Activated naive CD4-positive, alpha-beta T cell treated with anti-CD3 and anti-CD28 coated beads, Interleukin-2, amount 50 U/mL, for 72 hours (primary cell): ENCODE results near the gene THUMPD3. TPM values are rescaled to one million over a fixed set of nuclear protein-coding genes. Genes with fewer than 3 reads are reported as not detected.
A peak's percentile ranks its signal among the peaks of the same experiment; 100 is the strongest.

ENCODE experiments used
- ATAC-seq, 2 donors: fragments of 150-1000 bp; cut with Tn5 transposase; 2 replicates each; pipeline ENCODE4 v1.10.0; 2021; ENCODE audit warnings: mild to moderate bottlenecking in 2 of 2, moderate library complexity in 2 of 2
- DNase-seq, 2 donors: peaks; one replicate each; pipeline ENCODE4 v3.0.0; 2021 to 2022; ENCODE audit warnings: low spot score in 2 of 2
- H3K27ac Mint-ChIP-seq, 2 donors: one replicate each; pipeline ENCODE4 v1.8.0; 2022; ENCODE audit warnings: mild to moderate bottlenecking in 2 of 2, mixed read lengths in 2 of 2
- H3K36me3 Mint-ChIP-seq, 2 donors: one replicate each; pipeline ENCODE4 v1.8.0; 2022; ENCODE audit warnings: mixed read lengths in 2 of 2
- H3K9me3 Mint-ChIP-seq, 2 donors: one replicate each; pipeline ENCODE4 v1.8.0; 2022; ENCODE audit warnings: mixed read lengths in 2 of 2
- total RNA-seq, 2 donors: library from RNA; stranded (reverse); gene quantifications; one replicate each; pipeline ENCODE4 v1.2.3, GENCODE V29; 2022

Gene THUMPD3
- total RNA-seq, 2 donors from 2014 or later = 61.6 to 62.0 TPM

DNA sequence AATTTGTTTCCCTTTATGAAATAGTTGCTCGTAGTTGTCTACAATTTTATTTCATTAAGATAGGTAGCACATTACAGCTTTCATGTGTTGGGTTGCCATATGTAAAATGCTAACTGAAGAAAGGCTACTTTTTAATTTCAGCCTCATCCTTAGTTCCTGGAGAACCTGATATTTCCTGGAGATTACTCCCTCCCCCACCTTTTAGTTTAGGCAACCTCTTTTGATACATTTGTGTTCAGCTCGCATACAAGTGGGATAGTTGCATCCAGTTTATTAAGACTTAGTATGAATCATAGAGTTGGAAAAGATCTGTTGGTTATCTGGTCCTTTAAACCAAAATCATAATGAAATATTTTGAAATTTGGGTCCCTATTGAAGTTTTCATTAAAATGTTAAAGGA lies 40.6 kb downstream of the THUMPD3 start:
- no peaks in the 10 kb centered on the region for H3K9me3 Mint-ChIP-seq
- DNase-seq = no peak
- no peak for ATAC-seq
- H3K36me3 Mint-ChIP-seq = peaks cover 6 to 37% of the 10 kb centered on the region in 2 donors
- no peak overlapping the region for H3K27ac Mint-ChIP-seq

DNA sequence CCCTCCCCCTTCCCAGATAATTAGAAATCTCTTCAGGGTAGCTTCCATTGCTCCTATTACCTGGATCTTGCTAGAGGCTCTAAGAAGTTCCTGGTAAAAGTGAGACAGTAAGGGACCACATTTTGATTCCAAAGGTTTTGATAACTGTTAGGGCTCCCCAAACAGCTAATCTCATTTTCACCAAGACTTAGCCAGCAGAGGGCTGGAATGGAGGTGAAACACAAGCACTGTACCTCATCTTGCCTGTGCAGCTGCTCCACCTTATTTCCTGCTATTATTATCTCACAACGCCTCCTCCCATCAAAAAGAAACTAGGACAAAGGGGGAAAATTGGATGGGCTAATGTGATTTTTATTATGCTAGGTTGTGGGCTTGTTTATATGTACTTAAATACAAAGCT lies 41.8 kb downstream of the THUMPD3 start:
- DNase-seq (no peak), ATAC-seq (no peak)
- Mint-ChIP-seq H3K36me3 (peaks cover 0 to 28% of the 10 kb centered on the region in 2 donors), H3K9me3 (no peaks in the 10 kb centered on the region), H3K27ac (no peak overlapping the region)

DNA sequence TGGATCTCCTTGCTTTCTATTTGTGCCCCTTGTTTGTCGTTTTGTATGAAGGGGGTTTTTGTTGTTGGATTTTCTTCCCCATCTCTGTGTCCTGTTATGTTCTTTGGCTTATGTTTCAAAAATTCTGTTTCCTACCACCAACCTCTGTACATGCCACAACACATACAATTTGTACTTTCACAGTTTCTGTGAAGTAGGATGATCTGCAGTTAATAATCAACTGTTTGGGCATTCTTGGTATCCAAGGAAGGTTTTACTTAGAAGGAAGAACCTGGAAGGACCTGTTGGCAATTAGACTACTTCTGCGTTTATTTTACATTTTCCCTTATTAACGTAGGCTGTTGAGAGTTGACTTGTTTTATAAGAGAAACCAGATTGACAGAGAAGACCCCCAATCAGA lies 42.9 kb downstream of the THUMPD3 start:
- Mint-ChIP-seq H3K27ac (no peak overlapping the region), H3K36me3 (peaks cover 0 to 33% of the 10 kb centered on the region in 2 donors), H3K9me3 (no peaks in the 10 kb centered on the region)
- DNase-seq (no peak), ATAC-seq (no peak)

DNA sequence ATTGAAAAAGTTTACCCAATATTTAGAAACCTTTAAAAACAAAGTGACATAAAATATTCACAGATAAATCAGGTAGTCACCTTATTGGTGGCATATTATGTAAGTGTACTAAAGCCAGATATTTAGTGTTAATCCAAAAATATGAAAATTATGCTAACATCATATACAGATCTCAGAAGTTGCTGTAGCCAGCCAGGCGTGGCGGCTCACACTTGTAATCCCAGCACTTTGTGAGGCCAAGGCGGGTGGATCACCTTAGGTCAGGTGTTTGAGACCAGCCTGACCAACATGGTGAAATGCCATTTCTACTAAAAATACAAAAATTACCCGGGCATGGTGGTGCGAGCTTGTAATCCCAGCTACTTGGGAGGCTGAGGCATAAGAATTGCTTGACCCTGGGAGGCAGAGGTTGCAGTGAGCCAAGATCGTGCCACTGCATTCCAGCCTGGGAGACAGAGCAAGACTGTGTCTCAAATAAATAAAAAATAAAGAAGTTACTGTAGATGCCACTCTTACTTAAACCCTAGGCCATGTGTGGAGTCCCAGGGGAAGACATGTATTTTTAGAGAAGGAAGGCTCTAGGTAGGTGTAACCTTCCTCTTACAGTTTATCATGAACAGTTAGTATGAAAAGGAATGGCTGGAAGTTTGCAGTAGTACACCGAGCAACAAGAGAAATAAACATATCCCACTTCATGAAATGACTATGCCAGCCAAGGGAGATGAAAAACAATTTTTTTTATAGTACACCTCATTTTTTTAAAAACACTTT lies 44.2 kb downstream of the THUMPD3 start:
- Mint-ChIP-seq H3K9me3 (no peaks in the 10 kb centered on the region), H3K36me3 (peaks cover 0 to 34% of the 10 kb centered on the region in 2 donors), H3K27ac (peak overlapping the region in 1 of 2 donors; percentile 22)
- no peak for DNase-seq
- no peak for ATAC-seq

DNA sequence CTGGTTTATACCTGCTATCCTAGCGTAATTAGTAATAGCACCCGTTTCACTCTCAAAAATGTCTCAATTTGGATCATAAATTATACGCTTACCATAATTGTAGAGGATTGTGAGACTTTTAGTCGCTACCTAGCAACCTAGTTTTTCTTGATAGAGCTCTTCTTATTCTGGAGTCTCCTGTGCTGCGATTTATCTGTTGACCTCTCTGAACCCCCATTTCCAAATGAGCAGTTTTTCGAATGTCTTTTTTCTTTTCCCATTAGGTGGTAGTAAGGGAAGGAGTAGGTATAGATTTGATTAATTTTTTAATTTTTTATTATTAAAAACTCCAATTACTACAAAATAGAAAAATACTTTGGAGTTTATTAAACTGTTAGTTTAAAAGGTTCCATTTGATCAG lies 45.2 kb downstream of the THUMPD3 start:
- no peak for DNase-seq
- no peak for ATAC-seq
- H3K9me3 Mint-ChIP-seq = no peaks in the 10 kb centered on the region
- H3K27ac Mint-ChIP-seq = no peak overlapping the region
- H3K36me3 Mint-ChIP-seq = peaks cover 0 to 34% of the 10 kb centered on the region in 2 donors

DNA sequence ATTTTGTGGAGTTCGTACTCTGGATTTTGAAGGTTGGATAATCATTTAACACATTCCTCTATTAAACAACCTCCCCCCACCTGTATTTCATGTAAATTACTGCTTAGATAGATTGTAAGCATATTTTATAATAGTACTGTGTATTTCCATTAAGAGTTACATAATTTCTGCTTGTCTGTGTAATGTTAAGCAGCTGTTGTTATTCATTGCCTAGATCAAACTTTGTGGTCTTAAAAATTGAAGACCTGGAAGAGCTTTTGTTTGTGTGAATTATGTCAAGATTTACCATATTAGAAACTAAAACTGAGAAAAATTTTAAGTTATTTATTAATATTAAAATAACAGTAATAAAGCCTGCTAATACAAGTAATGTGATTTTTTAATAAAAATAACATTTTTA lies 45.7 kb downstream of the THUMPD3 start:
- no peak overlapping the region for H3K27ac Mint-ChIP-seq
- H3K9me3 Mint-ChIP-seq = no peaks in the 10 kb centered on the region
- H3K36me3 Mint-ChIP-seq = peaks cover 0 to 34% of the 10 kb centered on the region in 2 donors
- ATAC-seq (no peak), DNase-seq (no peak)

DNA sequence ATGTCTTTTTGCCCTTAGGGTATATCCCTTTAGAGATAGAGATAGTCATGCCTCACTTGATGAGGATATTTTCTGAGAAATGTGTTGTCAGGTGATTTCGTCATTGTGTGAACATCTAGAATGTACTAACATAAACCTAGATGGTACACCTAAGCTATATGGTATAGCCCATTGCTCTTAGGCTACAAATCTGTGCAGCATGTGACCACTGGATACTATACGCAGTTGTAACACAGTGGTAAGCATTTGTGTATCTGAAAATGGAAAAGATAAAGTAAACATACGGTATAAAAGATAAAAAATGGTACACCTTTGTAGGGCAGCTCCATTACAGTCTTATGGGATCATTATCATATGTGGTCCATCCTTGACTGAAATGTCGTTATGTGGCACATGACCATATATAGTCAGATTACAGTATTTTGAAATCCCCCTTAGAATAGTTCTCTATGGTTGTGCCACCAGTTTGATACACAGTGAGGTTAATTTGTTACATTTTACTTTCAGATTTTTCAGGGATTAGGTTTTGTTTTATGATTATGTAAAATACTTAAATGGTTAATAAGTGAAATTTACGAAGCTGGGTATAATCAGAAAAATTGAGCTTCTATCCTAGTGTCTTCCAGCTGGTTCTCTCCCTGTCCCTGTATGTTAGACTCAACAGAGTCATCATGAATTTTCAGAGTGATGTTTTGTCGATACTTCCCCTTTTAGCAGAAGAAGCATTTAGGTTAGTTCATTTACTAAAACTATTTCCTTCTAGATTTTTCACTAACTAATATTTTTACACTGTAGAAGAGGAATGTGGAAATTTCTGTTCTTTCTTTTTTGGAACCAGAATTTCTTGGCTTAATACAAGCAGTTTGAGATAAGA lies 47.4 kb downstream of the THUMPD3 start:
- H3K9me3 Mint-ChIP-seq = no peaks in the 10 kb centered on the region
- ATAC-seq = peak in 1 of 2 donors; percentile 35
- peak overlapping the region in 1 of 2 donors; percentile 77 for H3K27ac Mint-ChIP-seq
- no peak for DNase-seq
- H3K36me3 Mint-ChIP-seq = peaks cover 0 to 40% of the 10 kb centered on the region in 2 donors

DNA sequence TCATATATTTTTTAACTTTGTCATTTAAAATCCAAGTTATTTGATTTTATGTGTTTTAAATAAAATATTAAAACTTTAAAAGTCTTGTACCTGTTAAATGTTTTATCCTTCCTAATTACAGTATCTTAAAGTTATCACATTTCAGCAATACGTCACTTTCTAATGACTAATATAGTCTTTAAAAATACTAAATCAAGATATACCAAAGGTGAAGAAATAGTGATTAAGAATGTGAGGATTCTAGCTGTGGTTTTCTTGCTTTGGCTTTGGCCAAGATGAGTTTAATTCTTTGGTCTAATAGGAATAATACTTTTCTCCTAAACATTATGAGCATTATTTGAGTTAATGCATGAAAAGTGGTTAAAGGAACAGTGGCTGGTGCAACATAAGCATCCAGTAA lies 48.4 kb downstream of the THUMPD3 start:
- H3K9me3 Mint-ChIP-seq = no peaks in the 10 kb centered on the region
- ATAC-seq (no peak), DNase-seq (no peak)
- no peak overlapping the region for H3K27ac Mint-ChIP-seq
- peaks cover 0 to 38% of the 10 kb centered on the region in 2 donors for H3K36me3 Mint-ChIP-seq

DNA sequence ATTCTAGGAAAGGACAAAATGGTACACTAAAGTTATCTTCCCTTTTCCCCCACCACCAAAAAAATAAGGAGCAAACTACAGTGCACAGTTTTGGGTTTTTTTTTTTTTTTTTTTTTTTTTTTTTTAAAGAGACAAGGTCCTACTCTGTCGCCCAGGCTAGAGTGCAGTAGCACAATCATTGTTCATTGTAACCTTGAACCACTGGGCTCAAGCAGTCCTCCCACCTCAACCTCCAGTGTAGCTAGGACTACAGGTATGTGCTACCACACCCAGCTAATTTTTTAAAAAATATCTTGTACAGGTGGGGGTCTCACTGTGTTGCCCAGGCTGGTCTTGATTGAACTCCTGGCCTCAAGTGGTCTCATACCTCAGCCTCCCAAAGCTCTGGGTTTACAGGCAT lies 49.4 kb downstream of the THUMPD3 start:
- ATAC-seq = no peak
- DNase-seq = no peak
- H3K9me3 Mint-ChIP-seq = no peaks in the 10 kb centered on the region
- peaks cover 0 to 36% of the 10 kb centered on the region in 2 donors for H3K36me3 Mint-ChIP-seq
- H3K27ac Mint-ChIP-seq = no peak overlapping the region

DNA sequence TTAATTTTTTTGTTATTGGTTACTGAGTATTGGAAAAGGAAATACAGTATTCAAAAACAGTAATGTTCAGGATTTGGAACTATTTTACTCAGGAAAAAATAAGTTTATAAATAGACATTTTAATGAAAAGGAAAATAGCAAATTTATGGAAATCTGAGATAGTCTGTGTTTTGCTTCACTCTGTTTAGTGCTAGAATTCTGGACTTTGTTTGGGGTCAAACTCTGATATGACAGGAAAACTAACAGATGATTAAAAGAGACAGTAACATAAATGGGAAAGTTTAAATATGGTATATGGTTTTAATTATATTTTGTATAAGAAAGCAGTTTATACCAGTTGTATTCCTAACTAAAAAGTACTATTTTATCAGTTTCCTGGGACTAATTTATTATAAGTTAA lies 52.0 kb downstream of the THUMPD3 start:
- ATAC-seq (no peak), DNase-seq (no peak)
- Mint-ChIP-seq H3K27ac (no peak overlapping the region), H3K36me3 (peaks cover 0 to 27% of the 10 kb centered on the region in 2 donors), H3K9me3 (no peaks in the 10 kb centered on the region)

DNA sequence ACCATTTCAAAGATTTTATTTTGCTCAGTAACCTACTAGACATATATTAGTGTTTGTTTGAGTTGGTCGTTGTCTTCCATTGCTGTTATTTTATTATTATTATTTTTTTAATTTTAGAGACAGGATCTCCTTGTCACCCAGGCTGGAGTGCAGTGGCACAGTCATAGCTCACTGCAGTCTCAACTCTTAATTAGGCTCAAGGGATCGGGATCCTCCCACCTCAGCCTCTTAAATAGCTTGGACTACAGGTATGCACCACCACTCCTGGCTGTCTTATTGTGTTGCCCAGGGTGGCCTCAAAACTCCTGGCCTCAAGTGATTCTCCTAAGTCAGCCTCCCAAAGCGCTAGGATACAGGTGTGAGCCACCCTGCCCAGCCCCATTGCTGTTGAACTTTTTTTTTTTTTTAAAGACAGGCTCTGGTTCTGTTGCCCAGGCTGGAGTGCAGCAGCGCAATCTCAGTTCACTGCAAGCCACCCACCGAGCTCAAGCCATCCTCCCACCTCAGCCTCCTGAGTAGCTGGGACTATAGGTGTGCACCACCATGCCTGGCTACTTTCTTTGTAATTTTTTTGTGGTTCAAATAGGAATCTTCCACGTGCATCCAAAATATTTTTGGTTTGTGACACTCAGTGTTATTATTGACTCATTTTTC lies 52.8 kb downstream of the THUMPD3 start:
- Mint-ChIP-seq H3K27ac (peak overlapping the region in 1 of 2 donors; percentile 59), H3K9me3 (no peaks in the 10 kb centered on the region), H3K36me3 (peaks cover 0 to 20% of the 10 kb centered on the region in 2 donors)
- DNase-seq (no peak), ATAC-seq (peak in 1 of 2 donors; percentile 38)

DNA sequence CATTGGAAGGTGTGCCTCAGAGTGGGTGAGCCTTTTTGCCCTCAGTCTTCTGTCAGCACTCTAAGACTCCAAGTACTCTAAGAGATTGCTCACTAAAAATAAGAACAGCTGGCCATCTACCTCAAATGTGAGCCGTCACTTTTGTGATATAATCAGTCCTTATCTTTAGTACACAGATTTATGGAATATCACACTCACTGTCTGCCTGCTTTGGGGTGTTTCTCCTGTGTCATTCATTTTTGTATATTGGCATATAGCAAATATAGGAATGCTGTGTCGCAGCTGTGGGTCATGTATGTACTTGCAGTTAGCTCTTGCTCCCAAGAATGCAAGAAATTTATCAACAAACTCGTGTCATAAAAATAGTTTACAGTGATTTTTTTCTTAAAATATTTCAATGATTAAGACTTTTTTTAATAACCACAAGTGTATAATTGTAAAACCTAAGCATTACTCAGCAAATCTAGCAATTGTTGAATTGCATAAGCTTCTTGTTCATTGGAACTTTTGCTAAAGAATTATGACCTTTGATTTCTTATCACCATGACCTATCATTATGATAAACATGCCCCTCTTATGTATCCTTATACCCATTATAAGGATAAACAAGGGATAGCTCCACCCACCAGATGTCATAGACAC lies 53.4 kb downstream of the THUMPD3 start:
- Mint-ChIP-seq H3K27ac (peak overlapping the region in 1 of 2 donors; percentile 59), H3K36me3 (peaks cover 0 to 18% of the 10 kb centered on the region in 2 donors), H3K9me3 (no peaks in the 10 kb centered on the region)
- ATAC-seq (peak; percentile 35 to 36), DNase-seq (no peak)

DNA sequence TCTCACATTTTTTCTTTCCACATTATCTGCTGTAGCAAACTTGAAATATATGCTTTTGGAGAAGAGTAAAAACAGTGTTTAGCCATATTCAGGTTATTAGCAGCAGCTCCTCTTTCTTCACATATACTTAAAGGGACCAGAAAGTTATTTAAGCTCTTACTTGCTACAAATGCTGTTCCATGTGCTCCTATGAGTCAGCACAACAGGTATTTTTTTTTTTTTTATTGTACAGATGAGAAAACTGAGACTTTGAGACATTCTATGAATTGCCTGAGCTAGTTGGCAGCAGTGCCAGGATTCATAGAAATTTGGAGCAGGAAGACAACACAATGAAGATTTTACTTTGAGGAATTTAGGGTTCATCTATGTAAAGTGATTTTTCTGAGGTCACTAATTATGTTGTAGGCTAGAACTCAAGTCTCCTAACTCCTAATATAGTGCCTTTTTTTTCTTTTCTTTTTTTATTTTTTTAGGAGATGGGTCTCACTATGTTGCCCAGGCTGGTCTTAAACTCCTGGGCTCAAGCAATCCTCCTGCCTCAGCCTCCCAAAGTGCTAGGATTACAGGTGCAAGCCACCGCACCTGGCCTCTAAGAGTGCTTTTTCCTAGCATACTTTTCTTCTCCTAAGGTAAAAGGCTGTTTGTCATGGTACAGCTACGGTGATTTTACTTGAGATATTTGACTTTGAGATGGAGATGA lies 58.1 kb downstream of the THUMPD3 start:
- Mint-ChIP-seq H3K36me3 (peaks cover 0 to 14% of the 10 kb centered on the region in 2 donors), H3K9me3 (no peaks in the 10 kb centered on the region), H3K27ac (peak overlapping the region; percentile 50 to 61)
- DNase-seq = no peak
- peak in 1 of 2 donors; percentile 40 for ATAC-seq

DNA sequence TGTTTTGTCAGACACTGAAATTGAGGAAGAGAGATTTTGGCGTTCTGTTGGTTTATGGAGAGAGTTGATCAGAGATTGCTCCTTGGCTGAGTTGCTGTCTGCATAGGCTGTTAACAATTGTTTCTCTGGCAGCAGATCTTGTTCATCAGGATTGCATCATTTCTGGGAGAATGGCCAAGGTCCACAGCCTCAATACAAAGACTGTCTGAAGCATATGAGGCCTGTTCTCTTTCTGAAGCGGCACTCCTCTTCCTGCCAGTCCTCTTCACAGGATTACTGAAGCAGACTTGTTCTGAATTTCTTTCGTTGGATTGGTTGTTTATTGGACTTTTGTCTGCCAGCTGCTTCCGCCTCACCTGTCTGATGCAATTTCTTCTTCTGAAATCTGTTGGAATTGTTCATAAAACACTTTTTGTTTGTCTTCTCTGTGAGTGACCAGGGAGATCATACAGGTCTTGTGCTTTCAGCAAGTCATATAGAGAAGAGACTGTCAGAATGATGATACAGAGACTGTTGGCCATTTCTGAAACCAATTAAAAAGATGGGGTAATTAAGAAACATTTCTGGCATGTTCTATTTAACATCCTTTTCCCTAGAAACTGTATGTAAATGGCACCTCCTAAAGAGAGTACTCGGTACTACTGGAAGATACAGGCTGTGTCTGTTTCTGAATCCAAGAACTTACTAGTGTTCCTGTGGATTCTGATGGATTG lies 60.0 kb downstream of the THUMPD3 start:
- ATAC-seq = peak; percentile 73 to 82

DNA sequence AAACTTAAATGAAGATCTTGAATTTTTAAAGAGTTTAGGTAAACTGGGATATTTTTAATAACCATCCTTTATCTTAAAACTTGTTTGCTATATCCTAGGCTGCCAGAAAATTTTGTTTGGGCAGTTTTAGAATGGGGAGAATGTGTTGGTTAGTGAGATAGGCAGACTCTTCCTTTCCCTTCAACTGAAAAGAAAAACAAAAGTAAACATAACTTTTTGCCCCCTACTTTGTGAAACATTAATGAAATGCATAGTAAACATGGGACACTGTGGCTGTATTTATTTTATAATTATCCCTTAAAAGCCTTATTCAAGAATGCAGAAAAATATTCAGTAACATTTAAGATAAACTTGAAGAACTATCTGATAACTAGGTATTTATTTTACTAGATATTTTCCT lies 65.6 kb downstream of the THUMPD3 start:
- DNase-seq (no peak), ATAC-seq (no peak)
- Mint-ChIP-seq H3K36me3 (peaks cover 15 to 31% of the 10 kb centered on the region in 2 donors), H3K27ac (no peak overlapping the region), H3K9me3 (no peaks in the 10 kb centered on the region)

More for the DNA sequence above, 60.0 kb downstream of the THUMPD3 start:
- Mint-ChIP-seq H3K9me3 (no peaks in the 10 kb centered on the region), H3K27ac (peak overlapping the region; percentile 83 to 95), H3K36me3 (peaks cover 2 to 15% of the 10 kb centered on the region in 2 donors)
- no peak for DNase-seq
